GM15510 (cell line): ENCODE data around the gene ODAD3.

Experiments
- POLR2A ChIP-seq: IDR thresholded peaks from 3 replicates; pipeline ENCODE4 v1.6.1; 2011; ENCODE audit warnings: borderline replicate concordance; ENCODE audit not compliant: insufficient read length; ENCODE audit errors: extremely low read depth

Gene ODAD3

GRCh38 chr19:11448410-11448809 lies 13.5 kb upstream of the ODAD3 start:
- no peak for TF ChIP-seq POLR2A

- no peak for TF ChIP-seq POLR2A
Observed at GRCh38 chr19:11447347-11448262, 12.7 kb upstream of the ODAD3 start.

GRCh38 chr19:11446652-11447301 lies 11.9 kb upstream of the ODAD3 start:
- TF ChIP-seq POLR2A: no peak

GRCh38 chr19:11446271-11446651 lies 11.3 kb upstream of the ODAD3 start:
- TF ChIP-seq POLR2A: no peak

GRCh38 chr19:11445141-11445540 lies 10.2 kb upstream of the ODAD3 start:
- TF ChIP-seq POLR2A: no peak

GRCh38 chr19:11444059-11444458 lies 9.1 kb upstream of the ODAD3 start:
- no peak for TF ChIP-seq POLR2A

GRCh38 chr19:11437955-11438354 lies 3.0 kb upstream of the ODAD3 start:
- TF ChIP-seq POLR2A: no peak

GRCh38 chr19:11435833-11436313 lies 952 bp upstream of the ODAD3 start:
- TF ChIP-seq POLR2A: no peak

- no peak for TF ChIP-seq POLR2A
Observed at GRCh38 chr19:11434703-11435056, 241 bp downstream of the ODAD3 start.

- TF ChIP-seq POLR2A: no peak
Observed at GRCh38 chr19:11426656-11427055, 8.3 kb downstream of the ODAD3 start.

- TF ChIP-seq POLR2A: no peak
Observed at GRCh38 chr19:11425719-11426457, 9.0 kb downstream of the ODAD3 start.

GRCh38 chr19:11423791-11424181 lies 11.1 kb downstream of the ODAD3 start:
- no peak for TF ChIP-seq POLR2A

GRCh38 chr19:11423164-11423790 lies 11.6 kb downstream of the ODAD3 start:
- TF ChIP-seq POLR2A: no peak

GRCh38 chr19:11422163-11423065 lies 12.5 kb downstream of the ODAD3 start:
- TF ChIP-seq POLR2A: no peak

- TF ChIP-seq POLR2A: no peak
Observed at GRCh38 chr19:11421371-11422098, 13.4 kb downstream of the ODAD3 start.
